Measurements from ENCODE around the gene PLD5.

The PLD5 gene

DNA sequence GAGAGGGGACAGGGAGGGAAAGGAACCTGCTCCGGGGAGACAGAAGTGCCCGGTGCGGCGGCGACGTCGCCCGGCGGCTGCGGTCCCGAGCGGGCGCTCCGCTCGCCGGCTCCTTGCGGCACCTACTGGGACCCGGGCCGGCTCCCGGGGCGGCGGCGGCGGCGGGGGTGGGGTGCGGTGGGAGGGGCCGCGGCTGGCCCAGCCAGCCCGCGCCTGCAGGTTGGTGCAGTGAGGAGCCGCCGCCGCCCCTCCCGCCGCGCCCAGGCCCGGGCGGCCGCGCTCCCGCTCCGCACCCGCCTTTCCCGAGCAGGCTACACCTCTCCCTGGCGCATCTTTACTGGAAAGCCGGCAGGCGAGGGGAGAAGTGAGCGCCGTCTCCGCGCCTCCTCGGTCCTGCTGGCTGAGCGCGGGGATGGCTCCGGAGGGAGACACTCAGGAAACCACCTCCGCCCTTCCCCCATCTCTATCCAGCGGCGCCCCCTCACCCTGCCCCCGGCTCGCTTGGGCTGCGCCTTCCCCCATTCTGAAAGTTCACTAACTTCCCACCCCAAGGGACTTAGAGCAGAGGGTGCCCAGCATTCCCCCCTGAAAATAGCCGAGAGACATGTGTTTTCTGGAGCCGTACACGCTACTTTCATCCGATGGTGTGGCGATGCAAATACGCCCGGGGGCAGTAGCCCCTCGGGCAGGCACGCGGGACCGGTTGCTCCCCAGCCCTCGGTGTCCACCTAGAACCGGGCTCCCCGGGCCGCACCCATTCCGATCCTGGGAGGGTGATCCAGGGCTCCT lies at the start of gene PLD5:
Gene PLD5 (minus strand): TSS at position 127 of the 789 bp plus-strand sequence.
- TF ChIP-seq, protein P1, sequence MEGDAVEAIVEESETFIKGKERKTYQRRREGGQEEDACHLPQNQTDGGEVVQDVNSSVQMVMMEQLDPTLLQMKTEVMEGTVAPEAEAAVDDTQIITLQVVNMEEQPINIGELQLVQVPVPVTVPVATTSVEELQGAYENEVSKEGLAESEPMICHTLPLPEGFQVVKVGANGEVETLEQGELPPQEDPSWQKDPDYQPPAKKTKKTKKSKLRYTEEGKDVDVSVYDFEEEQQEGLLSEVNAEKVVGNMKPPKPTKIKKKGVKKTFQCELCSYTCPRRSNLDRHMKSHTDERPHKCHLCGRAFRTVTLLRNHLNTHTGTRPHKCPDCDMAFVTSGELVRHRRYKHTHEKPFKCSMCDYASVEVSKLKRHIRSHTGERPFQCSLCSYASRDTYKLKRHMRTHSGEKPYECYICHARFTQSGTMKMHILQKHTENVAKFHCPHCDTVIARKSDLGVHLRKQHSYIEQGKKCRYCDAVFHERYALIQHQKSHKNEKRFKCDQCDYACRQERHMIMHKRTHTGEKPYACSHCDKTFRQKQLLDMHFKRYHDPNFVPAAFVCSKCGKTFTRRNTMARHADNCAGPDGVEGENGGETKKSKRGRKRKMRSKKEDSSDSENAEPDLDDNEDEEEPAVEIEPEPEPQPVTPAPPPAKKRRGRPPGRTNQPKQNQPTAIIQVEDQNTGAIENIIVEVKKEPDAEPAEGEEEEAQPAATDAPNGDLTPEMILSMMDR (conservative IDR thresholded peaks at IDR 0.05; ENCODE audit: control insufficient read depth, insufficient read depth, low read depth, low read length): no peak
- DNase-seq (ENCODE audit: low read depth): no peak
- peak within 1 kb of the TSS; percentile 39 for H3K4me3 ChIP-seq (ENCODE audit: control insufficient read depth, low read depth, low read length)

DNA sequence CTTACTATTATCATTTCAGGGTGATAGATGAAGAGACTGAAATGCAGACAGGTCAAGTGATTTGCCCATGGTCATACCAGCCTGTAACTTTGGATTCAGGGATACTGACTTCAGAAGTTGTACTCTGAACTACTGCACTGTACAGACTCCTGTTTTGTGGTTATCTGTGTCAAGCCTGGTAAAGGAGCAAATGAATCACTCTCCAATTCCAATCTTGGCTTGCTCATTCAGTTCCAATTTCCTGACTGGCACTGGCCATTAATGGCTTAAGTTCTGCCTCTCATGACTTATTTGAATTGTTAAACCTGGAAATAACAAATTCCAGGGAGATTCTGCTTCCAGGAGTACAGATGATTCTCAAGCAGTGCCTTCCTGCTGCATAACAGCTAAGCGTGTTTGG lies 45.4 kb upstream of the PLD5 start:
- TF ChIP-seq, protein P1 (conservative IDR thresholded peaks at IDR 0.05; ENCODE audit: control insufficient read depth, insufficient read depth, low read depth, low read length): no peak
- peak; percentile 18 for DNase-seq (ENCODE audit: low read depth)

DNA sequence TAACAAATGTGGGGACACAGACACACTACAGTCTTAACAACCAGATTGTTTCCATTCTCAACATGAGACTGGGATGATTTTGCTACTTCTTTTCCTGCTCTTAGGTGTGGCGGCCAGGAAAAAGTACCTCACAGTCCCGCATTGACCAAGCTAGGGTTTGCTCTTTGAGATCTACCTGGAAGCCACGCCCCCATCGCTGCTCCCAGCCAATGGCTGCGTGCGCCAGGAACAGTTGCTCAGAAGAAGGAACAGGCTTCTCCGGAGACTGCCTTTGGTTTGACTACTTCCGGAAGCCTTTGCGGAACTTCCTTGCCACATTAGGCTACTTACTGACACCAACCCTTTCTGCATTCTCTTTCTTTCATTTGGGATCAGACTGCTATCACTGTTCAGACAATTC lies 44.2 kb upstream of the PLD5 start:
- no peak overlapping the region for H3K4me3 ChIP-seq (ENCODE audit: control insufficient read depth, low read depth, low read length)
- TF ChIP-seq, protein P1 (conservative IDR thresholded peaks at IDR 0.05; ENCODE audit: control insufficient read depth, insufficient read depth, low read depth, low read length): no peak
- no peak for DNase-seq (ENCODE audit: low read depth)

More for the DNA sequence above, 45.4 kb upstream of the PLD5 start:
- no peak overlapping the region for H3K4me3 ChIP-seq (ENCODE audit: control insufficient read depth, low read depth, low read length)

DNA sequence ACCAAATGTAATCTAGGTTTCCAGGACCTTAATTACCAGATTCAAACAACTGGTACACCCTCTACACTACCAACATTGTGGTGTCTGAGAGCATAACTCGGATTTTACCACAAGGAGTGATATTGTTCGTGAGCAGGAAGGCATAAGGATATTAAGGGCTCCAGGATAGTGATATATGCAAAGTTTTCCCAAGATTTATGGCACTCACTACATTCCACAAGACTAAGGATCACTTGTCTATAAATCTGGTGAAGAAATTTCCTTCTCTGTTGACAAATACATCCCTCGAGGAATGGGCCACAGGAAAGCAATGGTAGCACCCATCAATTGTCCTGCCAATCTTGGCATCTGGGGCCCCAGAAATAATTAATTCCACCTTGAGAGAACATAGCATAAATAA lies 43.1 kb upstream of the PLD5 start:
- TF ChIP-seq, protein P1 (conservative IDR thresholded peaks at IDR 0.05; ENCODE audit: control insufficient read depth, insufficient read depth, low read depth, low read length): no peak
- H3K4me3 ChIP-seq (ENCODE audit: control insufficient read depth, low read depth, low read length): no peak overlapping the region
- no peak for DNase-seq (ENCODE audit: low read depth)

DNA sequence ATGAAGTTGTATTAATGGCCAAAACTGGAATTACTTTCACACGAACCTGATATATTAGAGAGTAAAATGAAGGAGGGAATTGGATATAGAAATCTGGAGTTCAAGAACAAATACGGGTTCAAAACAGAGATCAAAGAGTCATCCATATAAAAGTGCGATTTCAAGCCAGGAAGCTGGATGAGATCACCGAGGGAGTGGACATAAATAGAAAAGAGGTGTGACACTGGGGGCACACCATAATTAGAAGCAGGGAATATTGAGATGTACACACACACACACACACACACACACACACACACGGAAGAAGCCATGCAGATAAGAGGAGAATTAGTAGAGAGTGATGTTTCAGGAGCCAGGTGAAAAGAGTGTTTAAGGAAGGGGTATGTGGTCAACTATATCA lies 32.3 kb upstream of the PLD5 start:
- no peak overlapping the region for H3K4me3 ChIP-seq (ENCODE audit: control insufficient read depth, low read depth, low read length)
- TF ChIP-seq, protein P1 (conservative IDR thresholded peaks at IDR 0.05; ENCODE audit: control insufficient read depth, insufficient read depth, low read depth, low read length): no peak
- no peak for DNase-seq (ENCODE audit: low read depth)

DNA sequence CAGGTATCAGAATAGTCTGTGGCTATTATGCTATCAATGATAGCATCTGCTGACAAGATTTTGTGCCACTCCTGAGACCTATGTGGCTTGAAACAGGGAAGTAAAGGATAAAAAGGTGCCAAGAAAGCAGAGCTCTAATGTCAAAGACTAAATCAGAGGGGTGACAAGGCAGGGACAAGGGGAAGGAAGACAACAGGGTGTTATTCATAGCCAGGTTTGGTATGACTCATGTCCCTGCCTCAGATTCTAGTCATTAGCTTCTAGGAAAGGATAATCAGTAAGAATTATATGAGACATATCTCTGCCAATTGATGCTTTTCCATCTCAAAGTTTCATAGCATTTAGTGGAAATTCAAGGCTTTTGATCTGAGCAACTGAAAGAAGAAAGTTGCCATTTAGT lies 31.8 kb upstream of the PLD5 start:
- no peak for DNase-seq (ENCODE audit: low read depth)
- no peak overlapping the region for H3K4me3 ChIP-seq (ENCODE audit: control insufficient read depth, low read depth, low read length)
- TF ChIP-seq, protein P1 (conservative IDR thresholded peaks at IDR 0.05; ENCODE audit: control insufficient read depth, insufficient read depth, low read depth, low read length): no peak

Data from fibroblast of mammary gland (primary cell).